CD4-positive, alpha-beta T cell treated with Interleukin-4 for 1 hour (primary cell): ENCODE measurements around the gene PKP3.
"Not testable (repeated sequence)": the region's sequence is repeated elsewhere in the genome, so short reads cannot be mapped to it uniquely, and the experiment has no call there.

Source experiments
- DNase-seq, 2 donors: peaks; one replicate each; pipeline ENCODE4 v3.0.0-alpha.2; 2020 to 2022

The PKP3 gene, protein sequence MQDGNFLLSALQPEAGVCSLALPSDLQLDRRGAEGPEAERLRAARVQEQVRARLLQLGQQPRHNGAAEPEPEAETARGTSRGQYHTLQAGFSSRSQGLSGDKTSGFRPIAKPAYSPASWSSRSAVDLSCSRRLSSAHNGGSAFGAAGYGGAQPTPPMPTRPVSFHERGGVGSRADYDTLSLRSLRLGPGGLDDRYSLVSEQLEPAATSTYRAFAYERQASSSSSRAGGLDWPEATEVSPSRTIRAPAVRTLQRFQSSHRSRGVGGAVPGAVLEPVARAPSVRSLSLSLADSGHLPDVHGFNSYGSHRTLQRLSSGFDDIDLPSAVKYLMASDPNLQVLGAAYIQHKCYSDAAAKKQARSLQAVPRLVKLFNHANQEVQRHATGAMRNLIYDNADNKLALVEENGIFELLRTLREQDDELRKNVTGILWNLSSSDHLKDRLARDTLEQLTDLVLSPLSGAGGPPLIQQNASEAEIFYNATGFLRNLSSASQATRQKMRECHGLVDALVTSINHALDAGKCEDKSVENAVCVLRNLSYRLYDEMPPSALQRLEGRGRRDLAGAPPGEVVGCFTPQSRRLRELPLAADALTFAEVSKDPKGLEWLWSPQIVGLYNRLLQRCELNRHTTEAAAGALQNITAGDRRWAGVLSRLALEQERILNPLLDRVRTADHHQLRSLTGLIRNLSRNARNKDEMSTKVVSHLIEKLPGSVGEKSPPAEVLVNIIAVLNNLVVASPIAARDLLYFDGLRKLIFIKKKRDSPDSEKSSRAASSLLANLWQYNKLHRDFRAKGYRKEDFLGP

GRCh38 chr11:394034-394857 is at the start of gene PKP3:
Gene PKP3, plus strand, starts transcription at chr11:394209. Its CDS starts 84 bp downstream, at chr11:394293.
- no peak for DNase-seq

DNA sequence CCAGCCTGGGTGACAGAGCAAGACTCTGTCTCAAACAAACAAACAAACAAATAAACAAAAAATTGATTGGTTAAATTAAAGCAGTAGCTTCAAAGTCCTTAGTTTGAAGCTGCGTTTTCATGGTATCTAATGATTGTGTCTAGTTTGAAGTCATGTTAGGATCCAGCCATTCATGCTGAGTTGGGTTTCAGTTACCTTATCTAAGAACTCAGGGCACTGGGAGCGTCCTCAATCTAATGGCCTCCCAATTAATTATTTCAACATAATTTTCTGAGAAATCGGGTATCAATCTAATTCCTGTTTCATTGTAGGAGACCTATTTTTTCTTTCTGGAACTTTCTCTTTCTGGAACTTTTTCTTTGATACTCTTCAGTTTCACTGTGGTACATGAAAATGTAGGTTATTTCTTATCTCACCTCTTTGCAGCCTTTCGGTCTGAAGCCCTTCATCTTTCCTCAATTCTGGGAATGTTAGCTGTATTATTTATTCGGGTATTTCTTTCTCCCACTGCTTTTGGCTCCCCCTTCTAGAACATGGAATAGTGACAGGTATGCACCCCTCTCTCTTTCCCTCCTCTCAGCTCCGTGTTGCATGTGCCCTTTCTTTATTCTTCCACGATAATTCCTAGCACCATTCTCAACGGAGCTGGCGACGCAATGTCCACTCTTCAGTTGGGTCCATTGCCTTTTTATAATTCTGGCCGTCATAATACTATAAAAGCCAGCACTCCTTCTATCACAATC is 49.0 kb upstream of the PKP3 start:
- no peak for DNase-seq

DNA sequence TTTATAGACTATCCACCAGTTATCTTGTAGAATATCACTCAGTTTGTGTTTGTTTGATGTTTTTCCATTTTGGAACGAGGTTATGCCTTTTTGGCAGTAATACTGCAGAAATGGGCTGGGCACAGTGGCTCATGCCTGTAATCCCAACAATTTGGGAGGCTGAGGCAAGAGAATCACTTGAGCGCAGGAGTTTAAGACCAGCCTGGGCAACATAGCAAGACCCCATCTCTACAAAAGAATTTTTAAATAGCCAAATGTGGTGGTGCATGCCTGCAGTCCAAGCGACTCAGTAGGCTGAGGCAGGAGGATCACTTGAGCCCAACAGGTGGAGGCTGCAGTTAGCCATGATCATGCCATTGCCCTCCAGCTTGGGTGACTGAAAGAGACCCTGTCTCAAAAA is 47.5 kb upstream of the PKP3 start:
- no peak for DNase-seq

DNA sequence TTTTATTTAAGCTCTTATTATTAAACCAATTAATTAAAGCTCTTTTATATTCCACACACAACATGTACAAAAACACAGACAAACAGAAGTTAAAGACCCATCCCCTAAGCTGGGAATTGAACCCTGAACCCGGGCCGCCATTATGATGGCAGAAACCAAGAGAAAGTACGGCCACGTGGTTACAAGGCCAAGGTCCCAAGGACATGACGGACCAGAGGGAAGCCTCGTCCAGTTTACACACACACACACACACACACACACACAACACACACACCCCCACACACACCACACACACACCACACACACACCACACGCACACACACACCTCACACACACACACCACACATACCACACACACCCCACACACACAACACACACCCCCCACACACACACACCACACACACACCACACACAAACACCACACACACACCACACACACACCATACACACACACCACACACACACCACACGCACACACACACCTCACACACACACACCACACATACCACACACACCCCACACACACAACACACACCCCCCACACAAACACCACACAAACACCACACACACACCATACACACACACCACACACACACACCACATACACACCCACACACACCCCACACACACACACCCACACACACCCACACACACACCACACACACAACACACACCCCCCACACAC is 44.6 kb upstream of the PKP3 start:
- DNase-seq = not testable (repeated sequence)

DNA sequence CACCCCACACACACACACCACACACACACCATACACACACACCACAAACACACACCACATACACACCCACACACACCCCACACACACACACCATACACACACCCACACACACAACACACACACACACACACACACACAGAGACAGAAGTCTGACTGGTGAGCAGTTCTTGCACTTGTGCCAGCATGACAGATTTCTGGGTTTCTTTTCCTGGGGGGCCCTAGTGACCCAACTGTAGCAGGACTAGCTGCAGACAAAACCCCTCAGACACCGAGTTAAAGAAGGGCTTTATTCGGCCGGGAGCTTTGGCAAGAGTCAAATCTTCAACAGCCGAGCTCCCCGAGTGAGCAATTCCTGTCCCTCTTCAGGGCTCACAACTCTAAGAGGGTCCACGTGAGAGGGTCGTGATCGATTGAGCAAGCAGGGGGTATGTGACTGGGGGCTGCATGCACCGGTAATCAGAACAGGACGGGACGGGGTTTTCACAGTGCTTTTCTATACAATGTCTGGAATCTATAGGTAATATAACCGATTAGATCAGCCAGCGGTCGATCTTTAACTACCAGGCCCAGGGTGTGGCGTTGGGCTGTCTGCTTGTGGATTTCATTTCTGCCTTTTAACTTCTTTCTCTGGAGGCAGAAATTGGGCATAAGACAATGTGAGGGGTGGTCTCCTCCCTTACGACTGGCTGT is 43.8 kb upstream of the PKP3 start:
- not testable (repeated sequence) for DNase-seq

GRCh38 chr11:350723-351255 is 43.2 kb upstream of the PKP3 start:
- peak in 1 of 2 donors; percentile 37 for DNase-seq

- DNase-seq = no peak
Measured at GRCh38 chr11:351411-351810, 42.6 kb upstream of the PKP3 start.

DNA sequence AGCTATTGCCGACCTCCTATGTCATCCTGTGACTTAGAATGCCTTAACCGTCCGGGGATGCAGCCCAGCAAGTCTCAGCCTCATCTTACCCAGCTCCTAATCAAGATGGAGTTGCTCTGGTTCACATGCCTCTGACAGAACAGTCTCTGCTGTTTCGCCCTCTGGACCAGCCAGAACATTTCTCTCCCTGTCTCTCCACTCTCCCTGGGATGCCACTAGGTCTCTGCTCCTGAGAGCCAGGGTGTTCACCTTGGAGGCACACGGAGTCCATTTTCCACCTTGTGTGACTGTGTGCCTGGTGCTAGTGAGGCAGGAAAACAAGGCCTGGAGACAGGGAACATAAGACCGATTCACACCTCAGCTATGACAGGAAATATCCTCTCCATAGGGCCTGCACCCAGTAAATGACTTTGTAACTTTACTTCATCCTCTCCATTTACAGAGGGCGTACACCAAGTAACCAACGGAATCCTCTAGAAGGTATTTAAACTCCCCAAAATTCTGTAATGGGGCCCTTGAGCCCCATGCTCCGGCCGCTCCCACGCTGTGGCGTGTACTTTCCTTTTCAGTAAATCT is 41.5 kb upstream of the PKP3 start:
- DNase-seq = no peak

- DNase-seq = no peak
Measured at GRCh38 chr11:353179-353873, 40.7 kb upstream of the PKP3 start.

DNA sequence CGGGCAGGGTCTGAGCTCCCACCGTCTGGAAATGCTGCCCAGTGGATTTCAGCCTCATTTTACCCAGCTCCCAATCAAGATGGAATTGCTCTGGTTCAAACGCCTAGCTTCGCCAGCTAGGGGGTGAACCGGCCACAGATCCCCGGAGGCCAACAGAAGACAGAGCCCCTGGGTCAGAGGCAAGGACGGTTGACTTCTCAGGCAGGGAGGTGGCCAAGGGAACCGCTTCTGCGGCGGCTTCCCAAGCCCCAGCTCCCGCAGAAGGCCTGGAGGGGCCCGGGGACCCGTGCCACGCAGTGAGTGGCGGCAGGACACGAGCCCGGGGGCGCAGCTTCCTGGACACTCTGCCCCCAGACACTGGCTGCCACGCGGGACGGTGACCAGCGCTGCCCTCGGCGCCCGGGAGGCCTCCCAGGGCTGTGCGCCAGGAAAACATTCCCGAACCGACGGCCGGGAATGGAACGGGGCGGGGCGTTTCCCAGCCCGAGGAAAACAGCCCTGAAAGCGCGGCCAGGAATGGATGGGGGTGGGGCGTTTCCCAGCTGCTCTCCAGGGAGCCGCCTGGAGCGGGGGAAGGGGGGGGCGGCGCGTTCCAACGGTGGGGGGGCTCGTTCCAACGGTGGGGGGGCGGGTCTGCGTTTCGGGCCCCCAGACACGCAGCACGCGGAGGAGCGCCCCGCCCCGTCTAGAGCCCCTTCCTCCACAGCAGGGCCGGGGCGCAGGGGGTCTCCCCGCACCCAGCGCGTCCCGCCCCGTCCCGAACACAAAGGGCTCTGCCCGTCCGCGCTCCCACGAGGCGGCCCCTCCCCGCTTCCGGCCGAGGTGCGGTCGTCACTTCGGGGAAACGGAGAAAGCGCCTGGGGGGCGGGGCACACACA is 38.2 kb upstream of the PKP3 start:
- DNase-seq = peak; percentile 87

- DNase-seq = no peak
Measured at GRCh38 chr11:356610-357009, 37.4 kb upstream of the PKP3 start.

- no peak for DNase-seq
Measured at GRCh38 chr11:357582-357981, 36.4 kb upstream of the PKP3 start.

- no peak for DNase-seq
Measured at GRCh38 chr11:358129-358800, 35.7 kb upstream of the PKP3 start.

DNA sequence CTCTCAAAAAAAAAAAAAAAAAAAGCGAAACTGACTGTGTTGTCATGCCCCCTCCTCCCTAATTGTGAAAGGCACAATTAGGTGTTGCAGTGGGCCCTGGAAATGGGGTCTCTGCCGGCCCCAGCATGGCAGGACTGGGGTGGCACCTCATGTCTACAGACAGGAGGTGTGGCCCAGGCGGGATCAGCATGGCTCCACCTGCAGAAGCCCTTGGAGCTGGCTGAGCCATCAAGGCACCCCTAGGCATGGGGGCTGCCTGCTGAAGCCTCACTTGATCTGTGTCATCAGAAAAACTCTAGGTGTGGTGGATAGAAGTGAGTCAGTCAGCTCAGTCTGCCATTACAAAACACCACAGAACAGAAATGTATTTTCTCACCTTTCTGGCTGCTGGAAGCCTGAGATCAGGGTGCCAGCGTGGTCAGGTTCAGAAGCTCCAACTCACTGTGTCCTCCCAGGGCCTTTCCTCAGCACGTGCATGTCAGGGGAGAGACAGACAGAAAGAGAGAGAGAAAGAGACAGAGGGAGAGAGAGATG is 34.8 kb upstream of the PKP3 start:
- DNase-seq = peak; percentile 18 to 45

DNA sequence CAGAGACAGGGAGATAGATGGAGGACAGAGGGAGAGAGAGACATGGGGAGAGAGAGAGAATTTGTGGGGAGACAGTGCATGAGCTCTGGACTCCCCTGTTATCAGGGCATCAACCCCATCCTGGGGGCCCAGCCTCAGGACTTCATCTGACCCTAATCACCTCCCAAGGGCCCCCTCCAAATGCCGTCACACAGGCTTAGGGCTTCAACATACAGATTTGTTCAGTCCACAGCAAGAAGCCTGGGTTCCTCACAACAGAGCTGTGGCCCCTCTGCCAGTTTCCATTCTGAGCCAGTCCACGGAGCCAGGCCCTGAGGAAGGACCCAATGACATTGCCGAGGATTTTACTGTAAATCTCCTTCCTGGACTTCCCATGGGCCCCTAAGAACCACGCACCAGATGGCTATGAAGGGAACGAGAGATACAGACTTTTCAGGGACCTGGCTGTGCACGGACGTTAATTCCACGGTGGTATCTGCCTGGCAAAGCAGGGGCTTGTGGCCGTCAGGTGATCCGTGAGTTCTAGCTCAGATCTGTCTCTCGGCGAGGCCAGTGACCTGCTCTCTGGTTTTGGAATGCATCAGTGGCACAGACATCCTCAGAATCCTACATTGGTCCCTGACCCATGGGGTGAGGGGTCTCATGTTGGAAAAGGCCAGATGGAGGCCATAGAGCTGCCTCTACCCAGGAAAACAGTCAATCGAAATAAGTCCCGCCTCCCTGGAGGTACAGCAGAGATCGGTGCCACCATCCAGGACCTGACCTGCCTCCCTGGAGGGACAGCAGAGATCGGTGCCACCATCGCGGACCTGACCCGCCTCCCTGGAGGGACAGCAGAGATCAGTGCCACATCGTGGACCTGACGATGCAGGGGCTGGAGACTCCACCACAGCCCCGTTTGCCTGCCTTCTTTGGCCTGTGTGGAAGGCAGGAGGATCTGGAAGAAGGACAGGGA is 33.4 kb upstream of the PKP3 start:
- DNase-seq = no peak

GRCh38 chr11:362642-363442 is 31.2 kb upstream of the PKP3 start:
- DNase-seq = no peak
